GM12801 (cell line): ENCODE results near the gene GAB4.

Experiments used
- CTCF ChIP-seq: IDR thresholded peaks from one replicate; pipeline ENCODE4 v1.5.1; 2011; ENCODE audit warnings: control low read depth; ENCODE audit not compliant: insufficient read length; ENCODE audit errors: extremely low read depth

Gene GAB4

GRCh38 chr22:16968218-16968595, 39.8 kb downstream of the GAB4 start:
- no peak for TF ChIP-seq CTCF

GRCh38 chr22:16967453-16968217, 40.4 kb downstream of the GAB4 start:
- TF ChIP-seq CTCF = no peak

GRCh38 chr22:16966251-16966650, 41.8 kb downstream of the GAB4 start:
- TF ChIP-seq CTCF = no peak

GRCh38 chr22:16965560-16965959, 42.5 kb downstream of the GAB4 start:
- TF ChIP-seq CTCF = no peak

- TF ChIP-seq CTCF = no peak
These were observed 42.9 kb downstream of the GAB4 start for GRCh38 chr22:16965083-16965482.

- no peak for TF ChIP-seq CTCF
These were observed 43.7 kb downstream of the GAB4 start for GRCh38 chr22:16964366-16964765.

- no peak for TF ChIP-seq CTCF
These were observed 44.7 kb downstream of the GAB4 start for GRCh38 chr22:16963189-16963945.
